ENCODE measurements around the gene ZNF436.

DNA sequence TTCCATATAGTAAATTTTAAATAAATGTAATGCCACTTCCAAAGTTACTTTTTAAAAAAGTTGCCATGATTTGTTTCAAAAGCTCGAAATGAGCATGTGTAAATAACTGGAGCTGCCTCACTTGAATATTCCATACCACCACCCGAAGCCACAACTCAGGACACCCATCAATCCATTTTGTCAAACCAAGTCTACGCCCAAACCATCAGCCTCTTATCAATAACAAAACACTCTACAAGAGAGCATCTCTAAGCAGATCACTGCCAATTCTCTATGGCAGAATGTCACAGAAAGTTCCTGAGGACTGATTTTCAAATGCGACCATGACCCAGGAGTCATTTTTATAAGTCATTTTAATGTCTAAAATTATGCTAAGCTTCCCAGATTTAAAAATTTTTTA lies 30.0 kb downstream of the ZNF436 start:
- TF ChIP-seq, protein P1, sequence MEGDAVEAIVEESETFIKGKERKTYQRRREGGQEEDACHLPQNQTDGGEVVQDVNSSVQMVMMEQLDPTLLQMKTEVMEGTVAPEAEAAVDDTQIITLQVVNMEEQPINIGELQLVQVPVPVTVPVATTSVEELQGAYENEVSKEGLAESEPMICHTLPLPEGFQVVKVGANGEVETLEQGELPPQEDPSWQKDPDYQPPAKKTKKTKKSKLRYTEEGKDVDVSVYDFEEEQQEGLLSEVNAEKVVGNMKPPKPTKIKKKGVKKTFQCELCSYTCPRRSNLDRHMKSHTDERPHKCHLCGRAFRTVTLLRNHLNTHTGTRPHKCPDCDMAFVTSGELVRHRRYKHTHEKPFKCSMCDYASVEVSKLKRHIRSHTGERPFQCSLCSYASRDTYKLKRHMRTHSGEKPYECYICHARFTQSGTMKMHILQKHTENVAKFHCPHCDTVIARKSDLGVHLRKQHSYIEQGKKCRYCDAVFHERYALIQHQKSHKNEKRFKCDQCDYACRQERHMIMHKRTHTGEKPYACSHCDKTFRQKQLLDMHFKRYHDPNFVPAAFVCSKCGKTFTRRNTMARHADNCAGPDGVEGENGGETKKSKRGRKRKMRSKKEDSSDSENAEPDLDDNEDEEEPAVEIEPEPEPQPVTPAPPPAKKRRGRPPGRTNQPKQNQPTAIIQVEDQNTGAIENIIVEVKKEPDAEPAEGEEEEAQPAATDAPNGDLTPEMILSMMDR (IDR thresholded peaks at IDR 0.05) = no peak
- no peak for TF ChIP-seq POLR2A (IDR thresholded peaks at IDR 0.05)

All from Peyer's patch (tissue), 4 donors.